Stimulated activated CD8-positive, alpha-beta memory T cell treated with anti-CD3 and anti-CD28 coated beads, Interleukin-12 subunit alpha, Interleukin-12 subunit beta, amount 100 ng/mL, for 24 hours (primary cell): ENCODE results near the gene NPL.

ENCODE experiments used
- DNase-seq: peaks from one replicate; pipeline ENCODE4 v3.0.0-alpha.2; 2020; ENCODE audit errors: extremely low read depth

NPL gene

DNA sequence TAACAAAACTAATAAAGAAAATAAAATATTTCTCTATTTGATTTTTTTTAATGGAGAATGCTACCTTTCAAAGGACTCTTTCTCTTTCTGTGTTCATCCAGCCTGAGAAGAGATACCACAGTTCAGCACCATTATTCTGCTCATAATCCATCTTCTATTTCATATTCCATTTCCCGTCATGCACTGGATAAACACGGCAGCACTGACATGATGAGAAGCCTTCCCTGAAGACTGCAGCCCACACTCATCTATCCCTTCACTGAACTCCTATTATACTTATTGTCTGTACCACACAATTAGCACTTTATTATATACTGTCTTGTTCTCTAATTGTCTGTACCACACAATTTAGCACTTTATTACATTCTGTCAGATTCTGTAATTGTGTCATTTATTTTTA lies 10.7 kb upstream of the NPL start:
- DNase-seq: no peak

GRCh38 chr1:182779530-182779929 lies 10.0 kb upstream of the NPL start:
- no peak for DNase-seq

DNA sequence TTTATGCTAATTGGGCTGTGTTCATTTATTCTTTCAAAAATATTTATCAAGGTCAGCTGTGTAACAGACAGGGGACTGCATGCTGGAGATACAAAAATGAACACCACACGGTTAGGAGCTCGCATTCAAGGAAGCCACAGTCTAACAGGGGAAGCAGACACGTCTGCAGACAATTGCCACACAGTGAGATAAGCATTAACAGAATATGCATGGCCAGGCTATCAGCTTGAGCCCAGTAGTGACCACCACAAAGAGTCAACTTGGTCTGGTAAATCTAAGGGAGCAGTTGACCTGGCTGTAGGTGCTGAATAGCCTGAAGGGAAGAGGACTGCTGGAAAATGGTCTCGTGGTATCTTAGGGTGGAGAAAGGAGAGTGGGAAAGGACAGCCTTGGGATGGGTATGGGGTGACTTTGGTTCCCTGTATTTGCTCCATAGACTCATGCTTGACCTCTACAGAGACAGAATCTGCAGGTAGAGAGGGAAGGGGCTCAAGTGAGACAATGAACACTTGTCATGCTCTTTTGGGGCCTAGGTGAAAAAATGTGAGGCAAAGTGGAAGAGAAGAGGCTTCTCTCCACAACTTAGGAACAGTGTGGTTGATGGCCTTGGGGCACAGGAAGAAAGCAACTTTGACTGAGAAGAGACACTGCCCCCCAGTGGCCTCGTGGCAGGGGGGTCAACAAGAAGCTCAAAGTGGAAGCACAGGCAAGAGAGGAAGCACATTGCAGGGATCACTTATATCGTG lies 7.6 kb upstream of the NPL start:
- peak; percentile 30 for DNase-seq

DNA sequence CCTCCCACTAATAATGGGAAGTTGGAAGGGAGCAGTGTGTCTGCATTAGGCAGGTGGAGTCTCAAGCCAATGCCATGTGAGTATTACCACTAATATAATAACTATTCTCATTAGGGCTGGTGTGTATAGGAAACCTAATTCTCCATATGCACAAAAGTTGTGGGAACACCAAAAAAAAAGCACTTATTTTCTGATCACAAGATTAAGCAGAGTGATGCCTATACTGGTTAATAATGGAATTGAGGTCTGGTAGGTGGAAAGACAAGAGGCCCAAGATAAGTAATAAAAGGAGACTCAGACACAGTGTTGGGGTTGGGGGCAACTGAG lies 7.0 kb upstream of the NPL start:
- DNase-seq: no peak

DNA sequence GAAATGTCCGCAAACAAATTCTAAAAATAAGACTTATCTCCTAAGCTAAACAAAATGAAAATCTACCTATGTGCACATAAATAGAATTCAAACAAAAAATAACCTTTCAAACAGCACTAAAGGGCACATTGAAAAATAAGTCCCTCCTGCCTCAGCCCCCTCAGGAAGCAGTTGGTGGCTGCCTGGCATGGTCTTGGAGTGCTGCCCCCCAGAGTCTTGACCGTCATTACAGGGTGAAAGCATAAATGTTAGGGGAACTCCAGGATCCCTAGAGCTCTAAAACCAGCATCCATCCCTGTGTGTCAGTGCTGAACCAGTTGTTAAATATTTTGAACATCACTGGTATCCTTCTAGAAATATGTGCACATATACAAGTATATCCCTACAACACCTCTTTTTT lies 6.5 kb upstream of the NPL start:
- no peak for DNase-seq

DNA sequence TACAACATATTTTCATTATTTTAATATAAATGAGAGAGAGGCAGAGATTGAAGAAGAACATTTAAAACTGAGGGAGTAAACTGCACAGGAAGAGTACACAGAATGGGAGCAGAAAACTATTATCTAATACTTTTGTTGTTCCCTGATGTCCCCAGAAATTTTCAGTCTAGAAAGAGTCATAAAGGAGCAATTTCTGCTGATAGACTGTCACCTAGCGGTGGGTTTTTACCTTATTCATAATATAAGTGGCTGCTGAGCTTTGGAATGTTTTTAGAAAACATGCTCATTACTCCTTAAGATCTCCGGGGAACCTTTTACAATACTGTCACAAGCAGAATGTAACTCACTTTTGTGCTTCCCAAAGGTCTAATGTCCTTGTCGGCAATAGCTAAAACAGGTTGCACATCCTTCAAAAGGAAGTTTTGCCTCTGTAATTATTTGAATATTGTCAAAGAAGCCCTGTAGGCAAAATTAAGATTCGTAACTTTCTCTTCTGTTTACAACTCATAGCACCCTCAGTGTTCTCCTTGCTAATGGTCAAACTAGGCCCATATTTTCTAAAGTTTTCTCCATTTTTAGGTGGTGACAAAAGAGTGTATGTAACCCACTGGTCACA lies 4.9 kb upstream of the NPL start:
- DNase-seq: no peak

GRCh38 chr1:182785181-182785580 lies 4.4 kb upstream of the NPL start:
- DNase-seq: no peak

- DNase-seq: no peak
These were observed 3.2 kb upstream of the NPL start for GRCh38 chr1:182786223-182786994.

GRCh38 chr1:182786995-182787324 lies 2.6 kb upstream of the NPL start:
- DNase-seq: no peak

- no peak for DNase-seq
These were observed 2.0 kb downstream of the NPL start for GRCh38 chr1:182791281-182792179.

- no peak for DNase-seq
These were observed 4.5 kb downstream of the NPL start for GRCh38 chr1:182794091-182794490.

DNA sequence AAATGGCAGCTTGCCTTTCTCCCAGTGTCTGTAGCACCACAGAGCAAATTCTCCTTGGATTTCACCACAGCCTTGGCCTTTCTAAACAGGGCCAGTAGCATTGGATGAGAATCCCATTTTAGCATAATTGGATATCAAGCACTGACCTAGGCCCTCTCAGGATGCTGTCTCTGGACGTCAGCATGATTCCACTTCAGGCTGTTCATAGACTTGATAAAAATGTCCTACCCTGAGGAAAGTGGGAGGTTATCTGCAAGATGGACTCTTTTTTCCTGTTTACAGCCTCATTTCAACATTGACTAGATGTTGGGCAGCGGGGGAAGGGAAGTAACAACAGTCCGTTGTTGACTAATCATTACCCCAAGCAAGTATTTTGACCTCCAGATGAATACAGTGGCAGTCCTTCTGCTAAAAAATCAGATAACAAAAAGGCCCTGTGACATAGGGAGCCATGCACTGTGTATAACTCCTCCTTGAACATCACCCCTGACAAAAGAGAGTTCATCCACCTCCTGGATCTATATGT lies 5.2 kb downstream of the NPL start:
- DNase-seq: no peak

- no peak for DNase-seq
These were observed 6.1 kb downstream of the NPL start for GRCh38 chr1:182795563-182796228.

DNA sequence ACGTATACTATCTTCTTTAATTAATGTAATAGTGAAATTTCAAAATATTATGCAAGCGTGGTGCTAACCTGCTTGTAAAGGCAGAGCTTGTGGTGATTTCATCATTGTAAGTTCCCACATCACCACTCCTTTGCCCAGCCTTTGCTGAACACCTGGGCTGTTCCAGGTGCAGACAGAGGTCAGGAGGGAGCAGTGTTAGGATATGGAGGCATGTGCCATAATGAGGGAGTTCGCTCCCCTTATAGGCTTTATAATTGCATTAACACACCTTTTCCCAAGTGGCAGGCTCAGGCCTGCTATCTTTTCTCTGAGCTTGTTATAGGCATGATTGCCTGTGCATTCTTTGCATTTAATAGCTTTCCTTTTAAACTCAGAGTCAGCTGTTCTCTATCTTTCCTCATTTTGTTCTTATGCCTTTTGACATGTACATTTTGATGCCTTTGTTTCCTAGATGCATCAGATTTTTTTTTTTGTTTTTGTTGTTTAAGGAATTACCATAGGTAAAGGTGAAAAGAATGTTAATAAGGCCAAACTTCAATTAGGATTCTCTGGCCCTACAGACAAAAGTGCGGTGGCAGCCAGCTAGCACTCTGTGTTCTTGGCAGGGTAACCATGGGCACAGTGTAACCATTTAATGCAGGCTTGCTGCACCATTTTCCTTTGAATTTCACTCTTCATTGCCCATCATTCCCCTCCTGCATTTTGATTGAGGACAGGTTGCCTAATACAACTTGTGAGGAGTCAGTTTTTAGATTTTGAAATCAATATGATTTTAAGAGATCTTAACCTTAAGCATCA lies 12.6 kb downstream of the NPL start:
- no peak for DNase-seq

GRCh38 chr1:182803846-182804245 lies 14.3 kb downstream of the NPL start:
- DNase-seq: no peak

DNA sequence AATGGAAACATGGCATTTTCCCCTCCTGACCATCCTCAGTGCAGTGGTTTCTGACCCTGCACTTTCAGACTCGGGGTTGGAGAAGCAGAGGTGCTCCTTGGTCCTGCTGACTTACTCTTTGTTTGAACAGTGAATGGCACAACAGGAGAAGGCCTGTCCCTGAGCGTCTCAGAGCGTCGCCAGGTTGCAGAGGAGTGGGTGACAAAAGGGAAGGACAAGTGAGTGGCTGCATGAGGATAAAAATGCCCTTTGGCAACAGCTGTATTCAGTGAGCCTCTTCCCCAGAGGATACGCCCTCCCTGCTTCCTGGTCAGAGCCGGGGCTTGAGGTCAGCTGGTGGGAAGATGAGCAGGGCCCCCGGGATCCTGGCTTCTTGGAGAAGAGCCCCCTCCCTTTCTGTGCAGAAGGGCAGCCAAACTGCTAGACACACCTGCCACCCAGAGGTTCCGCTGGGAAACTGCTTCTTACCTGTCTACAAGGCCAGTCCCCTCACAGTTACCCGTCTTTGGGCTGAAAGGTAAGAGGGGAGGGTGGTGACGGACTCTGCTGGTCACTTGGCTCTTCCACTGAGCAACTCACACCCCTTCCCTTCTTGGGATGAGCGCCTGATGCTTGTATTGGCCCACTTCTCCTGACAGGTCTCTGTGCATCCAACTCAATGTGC lies 16.6 kb downstream of the NPL start:
- DNase-seq: no peak

DNA sequence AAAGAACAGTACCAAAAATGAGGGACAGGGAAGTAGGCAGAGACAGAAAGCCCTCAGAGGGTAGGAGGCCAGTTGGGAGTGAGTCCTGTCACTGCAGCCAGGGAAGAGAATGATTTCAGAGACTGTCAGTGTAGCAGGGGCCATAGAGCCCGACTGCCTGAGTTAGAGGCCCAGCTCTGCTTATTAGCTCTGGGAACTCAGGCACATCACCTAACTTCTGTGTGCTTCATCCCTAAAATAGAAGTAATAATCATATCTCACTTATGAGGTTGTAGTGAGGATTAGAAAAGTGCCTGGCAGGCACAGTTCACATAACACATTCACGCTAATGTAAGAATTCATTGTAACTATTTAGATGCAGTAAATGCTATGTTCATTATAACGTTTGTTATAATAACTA lies 18.3 kb downstream of the NPL start:
- DNase-seq: no peak

GRCh38 chr1:182809414-182809957 lies 19.9 kb downstream of the NPL start:
- DNase-seq: no peak

- DNase-seq: no peak
These were observed 22.6 kb downstream of the NPL start for GRCh38 chr1:182811975-182812722.
